SU-DHL-6 (cell line): ENCODE measurements around the gene SHROOM2.

Experiments
- CTCF ChIP-seq: fragments of 200-600 bp; sonication (generic); IDR thresholded peaks from one replicate; pipeline ENCODE4 v1.5.1; 2017; ENCODE audit warnings: antibody characterized with exemption, mild to moderate bottlenecking, low read length, moderate library complexity; ENCODE audit not compliant: insufficient read depth, poor library complexity, severe bottlenecking
- EZH2phosphoT487 ChIP-seq: fragments of 200-600 bp; sonication (generic), shearing (Covaris generic); conservative IDR thresholded peaks from 2 replicates; pipeline ENCODE4 v1.6.1; 2018; ENCODE audit warnings: mild to moderate bottlenecking, antibody characterized with exemption, low read length, moderate library complexity, mixed read lengths

DNA sequence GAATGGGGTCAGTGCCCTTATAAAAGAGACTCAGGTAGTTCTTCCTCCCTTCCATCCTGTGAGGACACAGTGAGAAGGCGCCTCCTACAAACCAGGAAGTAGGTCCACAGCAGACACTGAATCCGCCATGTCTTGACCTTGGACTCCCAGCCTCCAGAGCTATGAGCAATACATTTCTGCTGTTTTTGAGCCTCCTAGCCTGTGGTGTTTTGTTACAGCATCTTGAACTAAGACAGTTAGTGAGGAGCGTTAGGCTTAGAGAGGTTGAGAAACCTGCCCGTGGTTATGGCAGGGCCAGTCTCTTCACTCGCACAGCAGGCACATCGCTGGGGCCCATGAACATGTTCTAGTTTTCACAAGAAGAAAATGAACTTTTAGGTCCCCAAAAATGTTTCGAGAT, 19.7 kb downstream of the SHROOM2 start:
- TF ChIP-seq CTCF = no peak
- TF ChIP-seq EZH2phosphoT487 = no peak
